Activated CD4-positive, alpha-beta T cell treated with anti-CD3 and anti-CD28 coated beads, Interleukin-2, amount 10 ng/mL, durations not matched to agents 24 days and 14 days (primary cell): Measurements from ENCODE around the gene GBGT1. TPM values are rescaled to one million over a fixed set of nuclear protein-coding genes. Genes with fewer than 3 reads are reported as not detected.

Experiments
- total RNA-seq: library from RNA; stranded (reverse); gene quantifications from 2 replicates; pipeline ENCODE4 v1.2.3, GENCODE V29; 2022

Gene GBGT1
- total RNA-seq, 1 donor from 2014 or later, result 8.2 TPM

Other genes starting within 250 kb of the GBGT1 start
- gene TSC1, start 219.3 kb downstream of the GBGT1 start, total RNA-seq, result 27.9 and 33.5 TPM in 2 replicates
- not detected in 2 replicates for gene GFI1B, start 185.2 kb downstream of the GBGT1 start, total RNA-seq
- gene GTF3C5, start 132.9 kb downstream of the GBGT1 start, total RNA-seq, result 85.4 and 92.3 TPM in 2 replicates
- gene CEL, start 101.9 kb downstream of the GBGT1 start, total RNA-seq, result 1.8 and 2.0 TPM in 2 replicates
- 93.0 and 96.7 TPM in 2 replicates for gene RALGDS, start 42.7 kb downstream of the GBGT1 start, total RNA-seq
- not detected in 2 replicates for gene OBP2B, start 45.3 kb upstream of the GBGT1 start, total RNA-seq
- 0.36 and 0.58 TPM in 2 replicates for gene ABO, start 111.3 kb upstream of the GBGT1 start, total RNA-seq
- 27.4 and 28.8 TPM in 2 replicates for gene SURF6, start 172.3 kb upstream of the GBGT1 start, total RNA-seq
- gene MED22, start 184.2 kb upstream of the GBGT1 start, total RNA-seq, result 39.5 and 45.0 TPM in 2 replicates
- 2,650 and 2,658 TPM in 2 replicates for gene RPL7A, start 184.3 kb upstream of the GBGT1 start, total RNA-seq
- 29.8 and 33.2 TPM in 2 replicates for gene SURF1, start 192.6 kb upstream of the GBGT1 start, total RNA-seq
- 28.5 and 29.3 TPM in 2 replicates for gene SURF2, start 192.6 kb upstream of the GBGT1 start, total RNA-seq
- gene SURF4, start 212.1 kb upstream of the GBGT1 start, total RNA-seq, result 235 and 240 TPM in 2 replicates
- 0.16 and 0.33 TPM in 2 replicates for gene STKLD1, start 212.5 kb upstream of the GBGT1 start, total RNA-seq